ENCODE results near the gene MAOA.
"Not testable (repeated sequence)": the region's sequence is repeated elsewhere in the genome, so short reads cannot be mapped to it uniquely, and the experiment has no call there.

DNA sequence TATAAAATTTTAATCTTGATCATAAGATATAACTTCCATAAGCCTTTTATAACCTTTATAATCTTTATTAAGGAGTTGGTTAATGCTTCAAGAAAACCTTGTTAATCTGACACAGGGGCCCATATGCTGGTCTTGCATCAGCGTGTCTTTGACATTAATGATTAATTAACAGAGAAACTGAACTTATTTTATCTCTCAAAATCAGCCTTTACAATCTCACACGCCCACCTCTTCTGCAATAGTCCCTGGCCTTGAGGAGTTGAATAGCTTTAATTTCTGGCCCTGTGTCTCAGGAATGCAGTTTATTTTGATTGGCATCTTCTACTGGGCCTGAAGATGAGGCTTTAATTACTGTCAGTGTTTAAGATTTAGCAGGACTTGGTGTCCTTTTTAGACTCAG lies 36.2 kb upstream of the MAOA start:
- TF ChIP-seq, protein P1, sequence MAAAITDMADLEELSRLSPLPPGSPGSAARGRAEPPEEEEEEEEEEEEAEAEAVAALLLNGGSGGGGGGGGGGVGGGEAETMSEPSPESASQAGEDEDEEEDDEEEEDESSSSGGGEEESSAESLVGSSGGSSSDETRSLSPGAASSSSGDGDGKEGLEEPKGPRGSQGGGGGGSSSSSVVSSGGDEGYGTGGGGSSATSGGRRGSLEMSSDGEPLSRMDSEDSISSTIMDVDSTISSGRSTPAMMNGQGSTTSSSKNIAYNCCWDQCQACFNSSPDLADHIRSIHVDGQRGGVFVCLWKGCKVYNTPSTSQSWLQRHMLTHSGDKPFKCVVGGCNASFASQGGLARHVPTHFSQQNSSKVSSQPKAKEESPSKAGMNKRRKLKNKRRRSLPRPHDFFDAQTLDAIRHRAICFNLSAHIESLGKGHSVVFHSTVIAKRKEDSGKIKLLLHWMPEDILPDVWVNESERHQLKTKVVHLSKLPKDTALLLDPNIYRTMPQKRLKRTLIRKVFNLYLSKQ (tag by site-specific recombination; IDR thresholded peaks at IDR 0.05; ENCODE audit: borderline replicate concordance): not testable (repeated sequence)
- TF ChIP-seq MYNN (tag by site-specific recombination; IDR thresholded peaks at IDR 0.05; ENCODE audit: borderline replicate concordance); TCF7L2 (IDR thresholded peaks at IDR 0.05; ENCODE audit: borderline replicate concordance, low read depth, low read length); ZNF248 (tag by site-specific recombination; IDR thresholded peaks at IDR 0.05); ZNF266 (tag by site-specific recombination; IDR thresholded peaks at IDR 0.05; ENCODE audit: low read depth); ZBTB17 (tag by site-specific recombination; IDR thresholded peaks at IDR 0.05); ZNF155 (tag by site-specific recombination; IDR thresholded peaks at IDR 0.05); ZNF214 (tag by site-specific recombination; IDR thresholded peaks at IDR 0.05; ENCODE audit: borderline replicate concordance); ZNF473 (tag by site-specific recombination; IDR thresholded peaks at IDR 0.05); ZNF121 (tag by site-specific recombination; IDR thresholded peaks at IDR 0.05): not testable (repeated sequence)
- TF ChIP-seq, protein P2, sequence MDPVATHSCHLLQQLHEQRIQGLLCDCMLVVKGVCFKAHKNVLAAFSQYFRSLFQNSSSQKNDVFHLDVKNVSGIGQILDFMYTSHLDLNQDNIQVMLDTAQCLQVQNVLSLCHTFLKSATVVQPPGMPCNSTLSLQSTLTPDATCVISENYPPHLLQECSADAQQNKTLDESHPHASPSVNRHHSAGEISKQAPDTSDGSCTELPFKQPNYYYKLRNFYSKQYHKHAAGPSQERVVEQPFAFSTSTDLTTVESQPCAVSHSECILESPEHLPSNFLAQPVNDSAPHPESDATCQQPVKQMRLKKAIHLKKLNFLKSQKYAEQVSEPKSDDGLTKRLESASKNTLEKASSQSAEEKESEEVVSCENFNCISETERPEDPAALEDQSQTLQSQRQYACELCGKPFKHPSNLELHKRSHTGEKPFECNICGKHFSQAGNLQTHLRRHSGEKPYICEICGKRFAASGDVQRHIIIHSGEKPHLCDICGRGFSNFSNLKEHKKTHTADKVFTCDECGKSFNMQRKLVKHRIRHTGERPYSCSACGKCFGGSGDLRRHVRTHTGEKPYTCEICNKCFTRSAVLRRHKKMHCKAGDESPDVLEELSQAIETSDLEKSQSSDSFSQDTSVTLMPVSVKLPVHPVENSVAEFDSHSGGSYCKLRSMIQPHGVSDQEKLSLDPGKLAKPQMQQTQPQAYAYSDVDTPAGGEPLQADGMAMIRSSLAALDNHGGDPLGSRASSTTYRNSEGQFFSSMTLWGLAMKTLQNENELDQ (tag by site-specific recombination; IDR thresholded peaks at IDR 0.05; ENCODE audit: low read depth): not testable (repeated sequence)
- TF ChIP-seq, protein P3, sequence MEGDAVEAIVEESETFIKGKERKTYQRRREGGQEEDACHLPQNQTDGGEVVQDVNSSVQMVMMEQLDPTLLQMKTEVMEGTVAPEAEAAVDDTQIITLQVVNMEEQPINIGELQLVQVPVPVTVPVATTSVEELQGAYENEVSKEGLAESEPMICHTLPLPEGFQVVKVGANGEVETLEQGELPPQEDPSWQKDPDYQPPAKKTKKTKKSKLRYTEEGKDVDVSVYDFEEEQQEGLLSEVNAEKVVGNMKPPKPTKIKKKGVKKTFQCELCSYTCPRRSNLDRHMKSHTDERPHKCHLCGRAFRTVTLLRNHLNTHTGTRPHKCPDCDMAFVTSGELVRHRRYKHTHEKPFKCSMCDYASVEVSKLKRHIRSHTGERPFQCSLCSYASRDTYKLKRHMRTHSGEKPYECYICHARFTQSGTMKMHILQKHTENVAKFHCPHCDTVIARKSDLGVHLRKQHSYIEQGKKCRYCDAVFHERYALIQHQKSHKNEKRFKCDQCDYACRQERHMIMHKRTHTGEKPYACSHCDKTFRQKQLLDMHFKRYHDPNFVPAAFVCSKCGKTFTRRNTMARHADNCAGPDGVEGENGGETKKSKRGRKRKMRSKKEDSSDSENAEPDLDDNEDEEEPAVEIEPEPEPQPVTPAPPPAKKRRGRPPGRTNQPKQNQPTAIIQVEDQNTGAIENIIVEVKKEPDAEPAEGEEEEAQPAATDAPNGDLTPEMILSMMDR (tag by site-specific recombination; IDR thresholded peaks at IDR 0.05): not testable (repeated sequence)
- TF ChIP-seq, protein P4, sequence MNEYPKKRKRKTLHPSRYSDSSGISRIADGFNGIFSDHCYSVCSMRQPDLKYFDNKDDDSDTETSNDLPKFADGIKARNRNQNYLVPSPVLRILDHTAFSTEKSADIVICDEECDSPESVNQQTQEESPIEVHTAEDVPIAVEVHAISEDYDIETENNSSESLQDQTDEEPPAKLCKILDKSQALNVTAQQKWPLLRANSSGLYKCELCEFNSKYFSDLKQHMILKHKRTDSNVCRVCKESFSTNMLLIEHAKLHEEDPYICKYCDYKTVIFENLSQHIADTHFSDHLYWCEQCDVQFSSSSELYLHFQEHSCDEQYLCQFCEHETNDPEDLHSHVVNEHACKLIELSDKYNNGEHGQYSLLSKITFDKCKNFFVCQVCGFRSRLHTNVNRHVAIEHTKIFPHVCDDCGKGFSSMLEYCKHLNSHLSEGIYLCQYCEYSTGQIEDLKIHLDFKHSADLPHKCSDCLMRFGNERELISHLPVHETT (tag by site-specific recombination; IDR thresholded peaks at IDR 0.05): not testable (repeated sequence)
- TF ChIP-seq, protein P5, sequence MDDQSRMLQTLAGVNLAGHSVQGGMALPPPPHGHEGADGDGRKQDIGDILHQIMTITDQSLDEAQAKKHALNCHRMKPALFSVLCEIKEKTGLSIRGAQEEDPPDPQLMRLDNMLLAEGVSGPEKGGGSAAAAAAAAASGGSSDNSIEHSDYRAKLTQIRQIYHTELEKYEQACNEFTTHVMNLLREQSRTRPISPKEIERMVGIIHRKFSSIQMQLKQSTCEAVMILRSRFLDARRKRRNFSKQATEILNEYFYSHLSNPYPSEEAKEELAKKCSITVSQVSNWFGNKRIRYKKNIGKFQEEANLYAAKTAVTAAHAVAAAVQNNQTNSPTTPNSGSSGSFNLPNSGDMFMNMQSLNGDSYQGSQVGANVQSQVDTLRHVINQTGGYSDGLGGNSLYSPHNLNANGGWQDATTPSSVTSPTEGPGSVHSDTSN (CRISPR knock-in tag; IDR thresholded peaks at IDR 0.05): not testable (repeated sequence)
